ENCODE measurements around the gene CDC42SE2.

GRCh38 chr5:131329286-131329560 is 65.4 kb downstream of the CDC42SE2 start:
- TF ChIP-seq CTCF (IDR thresholded peaks at IDR 0.05) (no peak), POLR2A (IDR thresholded peaks at IDR 0.05) (no peak)

Data from adrenal gland (tissue), 5 donors.